ENCODE results near the gene NUP210. TPM values are rescaled to one million over a fixed set of nuclear protein-coding genes. Genes with fewer than 3 reads are reported as not detected.

The NUP210 gene
- total RNA-seq, 2 donors from 2014 or later: 4.4 to 4.5 TPM

DNA sequence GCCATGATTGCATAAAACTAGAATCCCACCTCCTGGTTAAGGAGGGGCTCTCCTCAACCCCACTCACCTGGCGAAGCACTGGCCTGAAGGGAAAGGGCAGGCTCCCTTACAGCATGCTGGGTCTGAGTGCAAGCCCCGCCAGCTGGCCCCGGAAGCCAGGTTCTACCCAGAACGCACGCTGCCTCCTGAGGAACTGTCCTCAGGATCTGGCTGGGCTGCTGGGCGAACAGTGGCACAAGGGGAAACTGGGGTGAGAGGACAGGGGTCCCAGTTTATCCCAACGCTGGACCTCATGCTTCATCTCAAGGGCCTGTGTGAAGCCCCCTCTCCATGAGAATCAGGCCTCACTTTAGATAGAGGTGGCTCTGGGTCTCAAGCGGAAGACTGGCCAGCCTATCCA lies 47.5 kb downstream of the NUP210 start:
- TF ChIP-seq, protein P1, sequence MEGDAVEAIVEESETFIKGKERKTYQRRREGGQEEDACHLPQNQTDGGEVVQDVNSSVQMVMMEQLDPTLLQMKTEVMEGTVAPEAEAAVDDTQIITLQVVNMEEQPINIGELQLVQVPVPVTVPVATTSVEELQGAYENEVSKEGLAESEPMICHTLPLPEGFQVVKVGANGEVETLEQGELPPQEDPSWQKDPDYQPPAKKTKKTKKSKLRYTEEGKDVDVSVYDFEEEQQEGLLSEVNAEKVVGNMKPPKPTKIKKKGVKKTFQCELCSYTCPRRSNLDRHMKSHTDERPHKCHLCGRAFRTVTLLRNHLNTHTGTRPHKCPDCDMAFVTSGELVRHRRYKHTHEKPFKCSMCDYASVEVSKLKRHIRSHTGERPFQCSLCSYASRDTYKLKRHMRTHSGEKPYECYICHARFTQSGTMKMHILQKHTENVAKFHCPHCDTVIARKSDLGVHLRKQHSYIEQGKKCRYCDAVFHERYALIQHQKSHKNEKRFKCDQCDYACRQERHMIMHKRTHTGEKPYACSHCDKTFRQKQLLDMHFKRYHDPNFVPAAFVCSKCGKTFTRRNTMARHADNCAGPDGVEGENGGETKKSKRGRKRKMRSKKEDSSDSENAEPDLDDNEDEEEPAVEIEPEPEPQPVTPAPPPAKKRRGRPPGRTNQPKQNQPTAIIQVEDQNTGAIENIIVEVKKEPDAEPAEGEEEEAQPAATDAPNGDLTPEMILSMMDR (IDR thresholded peaks at IDR 0.05): no peak
- H3K4me1 ChIP-seq: no peaks in the 10 kb centered on the region
- H3K27ac ChIP-seq: no peak overlapping the region
- H3K36me3 ChIP-seq: no peaks in the 10 kb centered on the region
- DNase-seq (ENCODE audit: low spot score): no peak
- no peaks in the 10 kb centered on the region for H3K27me3 ChIP-seq
- H3K4me3 ChIP-seq: no peak overlapping the region
- no peaks in the 10 kb centered on the region for H3K9me3 ChIP-seq

DNA sequence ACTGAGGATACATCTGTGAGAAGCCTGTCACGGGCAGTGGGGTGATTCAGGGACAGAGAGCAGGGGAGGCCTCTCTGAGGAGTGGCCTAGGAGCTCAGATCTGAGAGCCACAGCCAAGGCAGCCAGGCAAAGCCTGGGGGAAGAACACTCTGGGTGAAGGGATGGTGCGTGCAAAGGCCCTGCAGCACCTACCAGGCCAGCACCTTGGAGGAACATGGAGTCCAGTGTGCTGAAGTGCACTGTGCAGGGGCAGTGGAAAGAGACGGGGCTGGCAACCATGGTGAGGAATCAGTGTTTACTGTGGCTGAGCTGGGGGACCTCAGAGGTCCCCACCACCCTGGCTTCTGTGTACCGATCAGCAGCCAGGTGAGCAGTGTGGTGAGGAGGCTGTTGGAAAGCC lies 48.0 kb downstream of the NUP210 start:
- Histone ChIP-seq H3K4me3 (no peak overlapping the region), H3K36me3 (no peaks in the 10 kb centered on the region), H3K9me3 (no peaks in the 10 kb centered on the region), H3K4me1 (no peaks in the 10 kb centered on the region), H3K27ac (no peak overlapping the region), H3K27me3 (no peaks in the 10 kb centered on the region)
- DNase-seq (ENCODE audit: low spot score): no peak
- TF ChIP-seq, protein P1 (IDR thresholded peaks at IDR 0.05): no peak

DNA sequence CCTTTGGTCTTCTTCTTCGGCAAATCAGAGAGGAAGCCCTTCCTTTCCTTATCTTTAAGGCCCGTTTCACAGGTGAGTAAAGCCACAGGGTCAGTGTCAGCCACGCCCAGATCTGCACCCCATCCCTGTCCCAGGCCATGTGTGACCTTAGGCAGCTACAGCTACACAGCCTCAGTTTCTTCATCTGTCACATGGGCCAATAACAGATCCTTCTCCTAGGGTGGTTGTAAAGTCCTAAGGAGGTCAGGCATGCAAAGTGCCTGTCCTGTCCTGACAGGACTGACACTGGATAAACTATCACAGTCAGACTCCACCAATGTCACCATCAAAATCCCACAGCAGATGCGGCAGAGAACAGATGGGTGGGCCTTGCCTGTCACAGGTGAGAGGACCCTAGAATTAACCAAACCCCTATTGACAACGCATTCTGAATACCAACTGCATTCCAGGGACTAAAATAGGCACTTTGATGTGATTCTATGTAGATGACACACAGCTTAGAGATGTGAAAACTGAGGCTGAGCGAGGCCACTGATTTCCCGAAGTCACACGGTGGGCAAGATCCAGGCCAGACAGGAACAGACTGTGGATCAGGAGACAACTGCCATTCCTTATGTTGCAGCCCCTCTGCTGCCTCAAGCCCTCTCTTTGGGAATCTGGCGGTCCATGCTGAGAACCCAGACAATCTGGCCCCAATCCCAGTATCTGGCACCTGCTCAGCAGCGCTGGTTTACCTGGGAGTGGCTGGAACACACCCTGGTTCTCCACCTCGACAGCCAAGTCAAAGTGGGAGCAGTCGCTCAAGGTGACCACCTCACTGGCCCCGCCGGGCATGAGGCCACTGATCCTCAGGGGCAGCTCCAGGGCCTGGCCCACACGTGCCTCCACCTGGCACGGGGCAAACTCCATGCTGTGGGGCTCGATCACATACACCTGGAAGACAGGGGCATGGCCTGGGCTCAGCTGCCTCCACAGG lies 48.7 kb downstream of the NUP210 start:
- no peaks in the 10 kb centered on the region for H3K36me3 ChIP-seq
- TF ChIP-seq, protein P1 (IDR thresholded peaks at IDR 0.05): no peak
- DNase-seq (ENCODE audit: low spot score): no peak

DNA sequence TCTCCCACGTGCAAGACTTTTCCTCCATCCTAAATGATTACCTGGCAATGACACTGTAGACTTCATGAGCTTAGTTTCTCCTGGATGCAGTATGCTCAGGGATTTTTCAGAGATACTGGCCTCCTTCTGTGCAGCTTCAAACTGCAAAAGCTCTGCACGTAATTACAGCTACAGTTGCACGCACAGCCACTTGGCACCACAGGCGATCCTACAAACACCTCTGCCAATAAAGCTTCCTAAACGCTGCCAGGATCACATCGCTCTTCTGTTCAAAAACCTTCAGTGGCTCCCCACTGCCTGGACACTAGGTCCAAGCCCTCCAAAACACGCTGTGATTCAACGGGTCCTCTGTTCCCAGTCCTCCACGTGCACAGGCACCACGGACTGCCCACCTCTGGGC lies 49.5 kb downstream of the NUP210 start:
- no peak overlapping the region for H3K4me3 ChIP-seq
- no peaks in the 10 kb centered on the region for H3K9me3 ChIP-seq
- no peaks in the 10 kb centered on the region for H3K4me1 ChIP-seq
- TF ChIP-seq, protein P1 (IDR thresholded peaks at IDR 0.05): no peak
- H3K27ac ChIP-seq: no peak overlapping the region
- DNase-seq (ENCODE audit: low spot score): no peak
- no peaks in the 10 kb centered on the region for H3K36me3 ChIP-seq
- H3K27me3 ChIP-seq: no peaks in the 10 kb centered on the region

More for the DNA sequence above, 48.7 kb downstream of the NUP210 start:
- Histone ChIP-seq H3K27ac (no peak overlapping the region), H3K9me3 (no peaks in the 10 kb centered on the region), H3K27me3 (no peaks in the 10 kb centered on the region), H3K4me3 (no peak overlapping the region), H3K4me1 (no peaks in the 10 kb centered on the region)

DNA sequence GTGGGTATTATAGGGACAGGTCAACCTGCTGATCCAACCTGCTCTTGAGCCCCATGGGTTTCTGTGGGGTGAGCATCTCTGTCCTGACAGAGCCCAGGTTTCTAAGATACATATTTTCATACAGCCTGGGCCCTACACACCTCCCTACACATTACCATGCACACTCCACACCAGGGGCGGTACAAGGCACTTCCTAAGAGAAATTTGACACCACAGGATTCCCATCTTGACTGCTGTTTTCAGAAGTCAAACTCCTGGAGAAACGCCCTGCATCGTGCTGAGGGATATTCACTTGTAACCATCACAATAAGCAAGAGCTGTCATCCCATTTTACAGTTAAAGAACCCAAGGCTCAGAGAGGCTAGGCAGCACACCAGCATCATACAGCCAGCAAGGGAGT lies 50.1 kb downstream of the NUP210 start:
- no peak for DNase-seq (ENCODE audit: low spot score)

More for the DNA sequence above, 50.1 kb downstream of the NUP210 start:
- H3K9me3 ChIP-seq: no peaks in the 10 kb centered on the region
- no peak overlapping the region for H3K27ac ChIP-seq
- H3K36me3 ChIP-seq: no peaks in the 10 kb centered on the region
- TF ChIP-seq, protein P1 (IDR thresholded peaks at IDR 0.05): no peak
- no peak overlapping the region for H3K4me3 ChIP-seq
- no peaks in the 10 kb centered on the region for H3K4me1 ChIP-seq
- no peaks in the 10 kb centered on the region for H3K27me3 ChIP-seq

Measured in right atrium auricular region (tissue), 2 donors.